GM06990 (cell line): ENCODE measurements around the gene ENDOG.
"Not testable (repeated sequence)": the region's sequence is repeated elsewhere in the genome, so short reads cannot be mapped to it uniquely, and the experiment has no call there.

ENCODE experiments used
- DNase-seq: peaks from one replicate; pipeline ENCODE4 v3.0.0-alpha.2; 2011; ENCODE audit not compliant: insufficient read length; ENCODE audit errors: extremely low read depth
- H3K27me3 ChIP-seq: replicated peaks from 2 replicates; pipeline ENCODE4 v1.6.0; 2011; ENCODE audit warnings: low read length; ENCODE audit not compliant: control insufficient read depth, insufficient read depth
- H3K36me3 ChIP-seq: 2 replicates; pipeline ENCODE4 v1.5.1; 2011; ENCODE audit warnings: low read length; ENCODE audit not compliant: control insufficient read depth, insufficient read depth
- H3K4me3 ChIP-seq: replicated peaks from 2 replicates; pipeline ENCODE4 v1.5.1; 2011; ENCODE audit warnings: low read depth, mild to moderate bottlenecking, control low read depth, low read length
- CTCF ChIP-seq: IDR thresholded peaks from 2 replicates; pipeline ENCODE4 v1.5.1; 2011; ENCODE audit warnings: low read length, control low read depth, mild to moderate bottlenecking, inconsistent platforms; ENCODE audit not compliant: insufficient read depth, poor library complexity, severe bottlenecking

ENDOG gene

GRCh38 chr9:128835246-128836210 is 17.2 kb downstream of the ENDOG start:
- H3K4me3 ChIP-seq = no peak overlapping the region
- peaks cover 1% of the 10 kb centered on the region for H3K36me3 ChIP-seq
- TF ChIP-seq CTCF = no peak
- DNase-seq = no peak
- no peaks in the 10 kb centered on the region for H3K27me3 ChIP-seq

- no peak for DNase-seq
- Histone ChIP-seq H3K36me3 (peaks cover 1% of the 10 kb centered on the region), H3K27me3 (no peaks in the 10 kb centered on the region), H3K4me3 (no peak overlapping the region)
- no peak for TF ChIP-seq CTCF
Observed at GRCh38 chr9:128836509-128837145, 18.3 kb downstream of the ENDOG start.

GRCh38 chr9:128838338-128838737 is 20.0 kb downstream of the ENDOG start:
- DNase-seq = no peak
- Histone ChIP-seq H3K27me3 (no peaks in the 10 kb centered on the region), H3K36me3 (peaks cover 1% of the 10 kb centered on the region), H3K4me3 (no peak overlapping the region)
- no peak for TF ChIP-seq CTCF

- no peak for DNase-seq
- no peaks in the 10 kb centered on the region for H3K27me3 ChIP-seq
- H3K4me3 ChIP-seq = no peak overlapping the region
- TF ChIP-seq CTCF = no peak
- no peaks in the 10 kb centered on the region; the same call in 1 of the 2 replicates for H3K36me3 ChIP-seq
Observed at GRCh38 chr9:128840524-128840923, 22.2 kb downstream of the ENDOG start.

GRCh38 chr9:128841694-128842492 is 23.6 kb downstream of the ENDOG start:
- H3K4me3 ChIP-seq = no peak overlapping the region
- no peaks in the 10 kb centered on the region for H3K27me3 ChIP-seq
- no peak for DNase-seq
- H3K36me3 ChIP-seq = no peaks in the 10 kb centered on the region; the same call in 1 of the 2 replicates
- TF ChIP-seq CTCF = no peak

- H3K27me3 ChIP-seq, H3K36me3 ChIP-seq, H3K4me3 ChIP-seq, DNase-seq: not testable (repeated sequence)
Observed at GRCh38 chr9:128843171-128843570, 24.9 kb downstream of the ENDOG start.
